Breast epithelium (tissue), 4 donors: ENCODE results near the gene AVPR2. TPM values are rescaled to one million over a fixed set of nuclear protein-coding genes. Genes with fewer than 3 reads are reported as not detected.

Experiments used
- DNase-seq, 2 donors: peaks; one replicate each; pipeline ENCODE4 v3.0.0-alpha.2; 2019; ENCODE audit warnings: low spot score in 2 of 2
- H3K27ac ChIP-seq, 2 donors: fragments of 200-600 bp; sonication (generic) in 1 of 2; one replicate each; pipeline ENCODE4 v1.5.1; 2016 to 2019; ENCODE audit warnings: mild to moderate bottlenecking in 1 of 2
- H3K27me3 ChIP-seq, 2 donors: fragments of 200-600 bp; sonication (generic) in 1 of 2; one replicate each; pipeline versions ENCODE4 v1.5.1 to v1.6.0; 2017 to 2019; ENCODE audit warnings: control low read depth in 1 of 2, mild to moderate bottlenecking in 1 of 2
- H3K36me3 ChIP-seq: fragments of 200-600 bp; one replicate; pipeline ENCODE4 v1.5.1; 2019
- H3K4me1 ChIP-seq, 2 donors: fragments of 200-600 bp; sonication (generic); one replicate each; pipeline ENCODE4 v1.5.1; 2016 to 2019; ENCODE audit warnings: control low read depth in 1 of 2
- H3K4me3 ChIP-seq, 3 donors: fragments of 200-600 bp; sonication (generic); 1 replicate in 2 of 3; 2 replicates in 1 of 3; pipeline ENCODE4 v1.5.1; 2016 to 2019; ENCODE audit warnings: mild to moderate bottlenecking in 3 of 3, moderate library complexity in 2 of 3
- H3K9me3 ChIP-seq, 2 donors: fragments of 200-600 bp; sonication (generic) in 1 of 2; one replicate each; pipeline ENCODE4 v1.5.1; 2016 to 2019; ENCODE audit warnings: control low read depth in 1 of 2
- POLR2A ChIP-seq: fragments of 450-650 bp; IDR thresholded peaks from one replicate; pipeline ENCODE4 v1.6.1; 2016; ENCODE audit warnings: antibody characterized with exemption, mild to moderate bottlenecking, moderate library complexity
- POLR2AphosphoS5 ChIP-seq, 3 donors: sonication (generic); formaldehyde crosslinking; IDR thresholded peaks; one replicate each; pipeline ENCODE4 v1.6.1; 2017; ENCODE audit warnings: antibody characterized with exemption in 3 of 3
- intact Hi-C: fragments of 100-400 bp; cut with DNase I; formaldehyde crosslinking; loops from one replicate; pipeline ENCODE4 v1.15.1; 2023; ENCODE audit warnings: low total_unique reads
- total RNA-seq, 3 donors: library from RNA; depleted of rRNA; stranded (reverse); fragments of >200 nt; gene quantifications; one replicate each; pipeline ENCODE4 v1.1.0, GENCODE V29; 2016
- TF ChIP-seq, protein P1 (sequence below), 3 donors: fragments of 450-650 bp; IDR thresholded peaks; one replicate each; pipeline ENCODE4 v1.5.1; 2016 to 2017; ENCODE audit warnings: antibody characterized with exemption in 3 of 3, mild to moderate bottlenecking in 3 of 3, moderate library complexity in 3 of 3

AVPR2 gene
- total RNA-seq = 1 to 10 TPM in 2 of 3 donors, under 1 TPM in 1; 0.44 to 5.9 (median 5.3) TPM

- H3K36me3 ChIP-seq = no peaks in the 10 kb centered on the region
- H3K9me3 ChIP-seq = no peaks in the 10 kb centered on the region
- TF ChIP-seq POLR2A = no peak
- no peak for TF ChIP-seq POLR2AphosphoS5 (IDR thresholded peaks at IDR 0.05)
- TF ChIP-seq, protein P1, sequence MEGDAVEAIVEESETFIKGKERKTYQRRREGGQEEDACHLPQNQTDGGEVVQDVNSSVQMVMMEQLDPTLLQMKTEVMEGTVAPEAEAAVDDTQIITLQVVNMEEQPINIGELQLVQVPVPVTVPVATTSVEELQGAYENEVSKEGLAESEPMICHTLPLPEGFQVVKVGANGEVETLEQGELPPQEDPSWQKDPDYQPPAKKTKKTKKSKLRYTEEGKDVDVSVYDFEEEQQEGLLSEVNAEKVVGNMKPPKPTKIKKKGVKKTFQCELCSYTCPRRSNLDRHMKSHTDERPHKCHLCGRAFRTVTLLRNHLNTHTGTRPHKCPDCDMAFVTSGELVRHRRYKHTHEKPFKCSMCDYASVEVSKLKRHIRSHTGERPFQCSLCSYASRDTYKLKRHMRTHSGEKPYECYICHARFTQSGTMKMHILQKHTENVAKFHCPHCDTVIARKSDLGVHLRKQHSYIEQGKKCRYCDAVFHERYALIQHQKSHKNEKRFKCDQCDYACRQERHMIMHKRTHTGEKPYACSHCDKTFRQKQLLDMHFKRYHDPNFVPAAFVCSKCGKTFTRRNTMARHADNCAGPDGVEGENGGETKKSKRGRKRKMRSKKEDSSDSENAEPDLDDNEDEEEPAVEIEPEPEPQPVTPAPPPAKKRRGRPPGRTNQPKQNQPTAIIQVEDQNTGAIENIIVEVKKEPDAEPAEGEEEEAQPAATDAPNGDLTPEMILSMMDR (IDR thresholded peaks at IDR 0.05) = no peak
- intact Hi-C loops = no loop called here
- peak within 1 kb of the TSS in 1 of 2 donors; percentile 48 for H3K27ac ChIP-seq
- no peaks in the 10 kb centered on the region for H3K4me1 ChIP-seq
- no peak for DNase-seq
- H3K27me3 ChIP-seq = peaks cover 0 to 61% of the 10 kb centered on the region in 2 donors
- peak within 1 kb of the TSS; percentile 13 to 37 (median 24) for H3K4me3 ChIP-seq
These were observed at the start of gene AVPR2 for GRCh38 chrX:153903991-153904957. TSS of gene AVPR2 (plus strand) at chrX:153904673. CDS start at chrX:153905146, 473 bp downstream.

DNA sequence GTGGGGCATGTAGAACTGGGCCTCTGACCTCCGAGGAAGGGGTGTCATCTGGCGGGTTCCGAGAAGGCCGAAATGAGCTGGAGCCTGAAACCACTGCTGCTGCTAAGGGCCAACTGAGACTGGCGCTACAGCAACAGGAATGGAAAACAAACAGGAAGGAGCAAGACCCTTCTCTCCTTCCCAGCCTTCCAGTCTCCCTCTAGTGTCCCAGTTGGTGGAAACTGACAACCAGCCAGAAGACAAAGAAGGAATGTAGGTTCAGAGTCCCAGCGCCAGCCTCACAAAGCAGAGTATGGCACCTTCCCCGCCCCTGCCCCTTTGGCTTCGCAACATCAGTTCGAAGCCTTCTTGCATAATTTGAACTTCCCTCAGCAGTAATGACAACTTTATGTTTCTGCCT is 49.8 kb upstream of the AVPR2 start:
- H3K27me3 ChIP-seq = peaks cover 0 to 65% of the 10 kb centered on the region in 2 donors
- no peaks in the 10 kb centered on the region for H3K4me1 ChIP-seq
- no peaks in the 10 kb centered on the region for H3K9me3 ChIP-seq
- intact Hi-C loops = no loop called here
- DNase-seq = no peak
- no peak overlapping the region for H3K4me3 ChIP-seq
- no peaks in the 10 kb centered on the region for H3K36me3 ChIP-seq
- TF ChIP-seq POLR2AphosphoS5 (IDR thresholded peaks at IDR 0.05) (no peak), POLR2A (no peak)
- TF ChIP-seq, protein P1 (IDR thresholded peaks at IDR 0.05) = no peak
- H3K27ac ChIP-seq = no peak overlapping the region

DNA sequence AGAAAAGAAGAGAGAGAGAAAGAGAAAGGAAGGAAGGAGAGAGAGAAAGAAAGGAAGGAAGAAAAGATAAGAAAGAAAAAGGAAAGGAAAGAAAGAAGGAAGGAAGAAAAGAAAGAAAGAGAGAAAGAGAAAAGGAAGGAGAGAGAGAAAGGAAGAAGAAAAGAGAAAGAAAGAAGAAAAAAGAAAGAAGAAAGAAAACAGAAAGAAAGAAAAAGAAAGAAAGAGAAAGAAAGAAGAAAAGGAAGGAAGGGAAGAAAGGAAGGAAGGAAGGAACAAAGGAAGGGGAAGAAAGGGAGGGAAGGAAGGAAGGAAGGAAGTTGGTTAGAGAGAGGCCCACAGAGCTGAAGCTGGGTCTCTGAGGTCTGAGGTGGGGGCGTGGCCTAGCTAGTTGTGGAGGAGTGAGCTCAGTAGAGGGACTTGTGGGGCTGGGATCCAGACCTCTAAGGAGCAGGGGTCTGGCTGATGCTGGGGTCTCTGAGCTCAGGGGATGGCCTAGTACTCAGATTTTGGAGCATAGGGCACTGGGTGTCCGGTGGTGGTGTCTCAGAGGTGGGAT is 47.0 kb upstream of the AVPR2 start:
- TF ChIP-seq, protein P1 (IDR thresholded peaks at IDR 0.05) = no peak
- TF ChIP-seq POLR2AphosphoS5 (IDR thresholded peaks at IDR 0.05) = no peak
- no peak for TF ChIP-seq POLR2A
- no peaks in the 10 kb centered on the region for H3K4me1 ChIP-seq
- H3K4me3 ChIP-seq = no peak overlapping the region
- DNase-seq = no peak
- H3K27me3 ChIP-seq = peaks cover 0 to 65% of the 10 kb centered on the region in 2 donors
- no peak overlapping the region for H3K27ac ChIP-seq
- intact Hi-C loops = no loop called here
- no peaks in the 10 kb centered on the region for H3K36me3 ChIP-seq
- H3K9me3 ChIP-seq = no peaks in the 10 kb centered on the region

DNA sequence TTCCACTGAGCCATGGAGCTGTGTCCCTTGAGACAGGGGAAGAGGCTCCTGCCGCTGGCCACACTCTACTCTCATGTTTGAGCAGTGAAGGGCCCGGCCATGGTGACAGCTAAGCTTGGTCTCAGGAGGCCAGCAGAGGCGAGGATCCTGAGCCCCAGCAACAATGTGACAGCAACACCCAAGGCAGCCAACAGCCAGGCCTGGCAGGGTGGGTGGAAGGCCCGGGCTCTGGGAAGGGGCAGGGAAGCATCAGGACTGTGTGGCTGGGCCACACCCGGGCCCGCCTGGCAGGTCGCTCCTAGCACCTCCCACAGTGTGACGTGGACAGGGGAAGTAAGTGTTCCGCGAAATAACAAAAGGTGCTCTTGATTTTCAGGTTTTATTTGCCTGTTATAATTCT is 43.3 kb upstream of the AVPR2 start:
- intact Hi-C loops = no loop called here
- H3K4me3 ChIP-seq = no peak overlapping the region
- no peaks in the 10 kb centered on the region for H3K36me3 ChIP-seq
- no peaks in the 10 kb centered on the region for H3K4me1 ChIP-seq
- no peak for DNase-seq
- H3K27ac ChIP-seq = no peak overlapping the region
- H3K27me3 ChIP-seq = peaks cover 0 to 71% of the 10 kb centered on the region in 2 donors
- no peaks in the 10 kb centered on the region for H3K9me3 ChIP-seq
- no peak for TF ChIP-seq POLR2AphosphoS5 (IDR thresholded peaks at IDR 0.05)
- no peak for TF ChIP-seq POLR2A
- TF ChIP-seq, protein P1 (IDR thresholded peaks at IDR 0.05) = no peak
